Endothelial cell (in vitro differentiated cells): ENCODE measurements around the gene MICAL3. TPM values are rescaled to one million over a fixed set of nuclear protein-coding genes. Genes with fewer than 3 reads are reported as not detected.

Experiments used
- DNase-seq: peaks from one replicate; pipeline ENCODE4 v3.0.0; 2021; ENCODE audit warnings: low spot score
- H3K27ac Mint-ChIP-seq: one replicate; pipeline ENCODE4 v1.8.0; 2021; ENCODE audit warnings: mixed read lengths, inconsistent platforms; ENCODE audit not compliant: unreplicated experiment
- H3K27me3 Mint-ChIP-seq: one replicate; pipeline ENCODE4 v1.8.0; 2021; ENCODE audit warnings: mild to moderate bottlenecking, moderate library complexity, mixed read lengths, inconsistent platforms; ENCODE audit not compliant: unreplicated experiment
- H3K36me3 Mint-ChIP-seq: one replicate; pipeline ENCODE4 v1.8.0; 2021; ENCODE audit warnings: mild to moderate bottlenecking, low read depth, mixed read lengths, inconsistent platforms; ENCODE audit not compliant: unreplicated experiment
- H3K4me1 Mint-ChIP-seq: one replicate; pipeline ENCODE4 v1.8.0; 2021; ENCODE audit warnings: mild to moderate bottlenecking, mixed read lengths, inconsistent platforms; ENCODE audit not compliant: unreplicated experiment
- H3K4me3 Mint-ChIP-seq: one replicate; pipeline ENCODE4 v1.8.0; 2021; ENCODE audit warnings: mild to moderate bottlenecking, mixed read lengths, inconsistent platforms; ENCODE audit not compliant: unreplicated experiment
- H3K9me3 Mint-ChIP-seq: one replicate; pipeline ENCODE4 v1.8.0; 2021; ENCODE audit warnings: mixed read lengths, inconsistent platforms; ENCODE audit not compliant: unreplicated experiment
- CTCF ChIP-seq: fragments of 200-600 bp; sonication (generic); IDR thresholded peaks from one replicate; pipeline ENCODE4 v1.5.0; 2021; ENCODE audit warnings: antibody characterized with exemption; ENCODE audit not compliant: unreplicated experiment
- total RNA-seq: library from RNA; stranded (reverse); fragmentation: NEBNext Ultra II Directional; extraction: Animal tissue kit (Norgen Biotek cat#: 25700); gene quantifications from one replicate; pipeline ENCODE4 v1.2.1, GENCODE V29; 2021; ENCODE audit not compliant: unreplicated experiment

Gene MICAL3
- total RNA-seq, 1 donor from 2014 or later = 54.3 TPM

GRCh38 chr22:17842386-17842785, 182.0 kb downstream of the MICAL3 start:
- H3K36me3 Mint-ChIP-seq = peaks cover 23% of the 10 kb centered on the region
- DNase-seq = no peak
- no peaks in the 10 kb centered on the region for H3K9me3 Mint-ChIP-seq
- H3K4me3 Mint-ChIP-seq = no peak overlapping the region
- H3K27me3 Mint-ChIP-seq = peaks cover 3% of the 10 kb centered on the region
- TF ChIP-seq CTCF = no peak
- H3K4me1 Mint-ChIP-seq = no peaks in the 10 kb centered on the region
- H3K27ac Mint-ChIP-seq = no peak overlapping the region

- H3K27me3 Mint-ChIP-seq = peaks cover 3% of the 10 kb centered on the region
- H3K36me3 Mint-ChIP-seq = peaks cover 23% of the 10 kb centered on the region
- H3K27ac Mint-ChIP-seq = no peak overlapping the region
- H3K4me3 Mint-ChIP-seq = no peak overlapping the region
- DNase-seq = no peak
- H3K9me3 Mint-ChIP-seq = no peaks in the 10 kb centered on the region
- TF ChIP-seq CTCF = no peak
- no peaks in the 10 kb centered on the region for H3K4me1 Mint-ChIP-seq
Measured at GRCh38 chr22:17841836-17842235, 182.5 kb downstream of the MICAL3 start.

- DNase-seq = no peak
- Mint-ChIP-seq H3K27me3 (peaks cover 4% of the 10 kb centered on the region), H3K9me3 (no peaks in the 10 kb centered on the region), H3K27ac (no peak overlapping the region), H3K4me3 (no peak overlapping the region), H3K4me1 (no peaks in the 10 kb centered on the region), H3K36me3 (peaks cover 8% of the 10 kb centered on the region)
- no peak for TF ChIP-seq CTCF
Measured at GRCh38 chr22:17838180-17838865, 186.0 kb downstream of the MICAL3 start.

- H3K27ac Mint-ChIP-seq = no peak overlapping the region
Measured at GRCh38 chr22:17836992-17837742, 187.2 kb downstream of the MICAL3 start.

More at GRCh38 chr22:17836992-17837742, 187.2 kb downstream of the MICAL3 start:
- Mint-ChIP-seq H3K36me3 (peaks cover 4% of the 10 kb centered on the region), H3K9me3 (no peaks in the 10 kb centered on the region), H3K4me1 (no peaks in the 10 kb centered on the region), H3K27me3 (peaks cover 4% of the 10 kb centered on the region), H3K4me3 (no peak overlapping the region)
- no peak for TF ChIP-seq CTCF
- DNase-seq = no peak
